WERI-Rb-1 (cell line): Measurements from ENCODE around the gene ANKRD34C.

Experiments used
- DNase-seq: peaks from one replicate; pipeline ENCODE4 v3.0.0-alpha.2; 2020
- H3K27ac ChIP-seq: fragments of 250-450 bp; sonication (Bioruptor Pico); 2 replicates; pipeline ENCODE4 v1.5.1; 2020; ENCODE audit warnings: mild to moderate bottlenecking, moderate library complexity
- H3K27me3 ChIP-seq: fragments of 250-450 bp; sonication (Bioruptor Pico); 2 replicates; pipeline ENCODE4 v1.5.1; 2021; ENCODE audit warnings: mild to moderate bottlenecking, low read depth, moderate library complexity; ENCODE audit not compliant: insufficient read depth, severe bottlenecking
- H3K36me3 ChIP-seq: fragments of 250-450 bp; sonication (Bioruptor Pico); 2 replicates; pipeline ENCODE4 v1.5.1; 2020; ENCODE audit warnings: mild to moderate bottlenecking, moderate library complexity
- H3K4me3 ChIP-seq: 2 replicates; pipeline ENCODE4 v1.5.1; 2011; ENCODE audit warnings: low read depth, mild to moderate bottlenecking, control low read depth, low read length
- H3K9me3 ChIP-seq: fragments of 250-450 bp; sonication (Bioruptor Pico); 2 replicates; pipeline ENCODE4 v1.5.1; 2021; ENCODE audit warnings: mild to moderate bottlenecking, moderate library complexity; ENCODE audit not compliant: severe bottlenecking
- TF ChIP-seq, protein P1 (sequence below): IDR thresholded peaks from 2 replicates; pipeline ENCODE4 v1.5.1; 2011; ENCODE audit warnings: low read depth, mild to moderate bottlenecking, control low read depth, inconsistent platforms, low read length

ANKRD34C gene

DNA sequence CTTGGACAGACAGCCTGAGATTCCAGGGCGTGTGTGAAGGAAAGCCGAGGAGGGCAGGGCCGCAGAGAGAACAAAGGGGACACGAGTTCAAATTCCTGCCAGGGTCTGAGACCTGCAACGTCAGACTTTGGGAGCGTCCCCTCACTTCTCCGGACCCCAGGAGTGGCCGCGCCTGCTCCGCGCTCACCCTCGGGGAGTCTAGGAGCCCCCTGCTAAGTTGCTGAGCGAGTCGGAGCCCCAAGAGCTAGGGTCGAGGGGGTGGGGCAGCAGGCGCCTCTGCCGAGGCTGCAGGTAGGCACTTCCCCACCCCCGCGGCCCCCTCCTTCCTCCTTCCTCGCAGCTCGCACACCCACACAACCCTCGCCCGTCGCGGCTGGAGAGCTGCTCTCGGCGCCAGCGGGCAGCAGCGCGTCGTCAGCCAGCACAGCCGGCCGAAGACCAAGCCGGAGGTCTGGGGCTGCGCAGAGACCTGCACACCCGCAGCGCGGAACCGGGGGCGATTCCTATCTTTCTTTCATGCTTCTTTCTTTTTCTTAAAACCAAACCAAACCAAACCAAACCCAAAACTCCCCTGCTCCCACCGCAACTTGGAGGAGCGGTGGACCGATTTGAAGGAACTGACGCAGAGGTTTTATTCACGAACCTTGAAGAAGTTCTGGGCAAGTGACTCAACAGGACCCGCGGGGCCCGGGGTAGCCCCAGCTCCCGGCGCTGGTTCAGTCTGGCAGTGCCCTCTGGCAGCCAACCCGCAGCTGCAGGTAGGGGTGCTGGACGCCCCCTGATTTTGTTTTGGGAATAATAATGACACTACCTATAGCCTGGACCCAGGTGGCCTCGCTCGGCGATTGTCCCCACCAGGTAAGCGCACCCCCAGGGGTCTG lies at the start of gene ANKRD34C:
Gene ANKRD34C, plus strand, starts transcription at position 352 of the 881 bp plus-strand sequence. CDS start 10,563 bp downstream, outside the sequence.
- H3K27ac ChIP-seq = no peak within 1 kb of the TSS
- no peaks in the 10 kb centered on the region for H3K36me3 ChIP-seq
- peak; percentile 34 for DNase-seq
- peak within 1 kb of the TSS; percentile 32 for H3K4me3 ChIP-seq
- TF ChIP-seq, protein P1, sequence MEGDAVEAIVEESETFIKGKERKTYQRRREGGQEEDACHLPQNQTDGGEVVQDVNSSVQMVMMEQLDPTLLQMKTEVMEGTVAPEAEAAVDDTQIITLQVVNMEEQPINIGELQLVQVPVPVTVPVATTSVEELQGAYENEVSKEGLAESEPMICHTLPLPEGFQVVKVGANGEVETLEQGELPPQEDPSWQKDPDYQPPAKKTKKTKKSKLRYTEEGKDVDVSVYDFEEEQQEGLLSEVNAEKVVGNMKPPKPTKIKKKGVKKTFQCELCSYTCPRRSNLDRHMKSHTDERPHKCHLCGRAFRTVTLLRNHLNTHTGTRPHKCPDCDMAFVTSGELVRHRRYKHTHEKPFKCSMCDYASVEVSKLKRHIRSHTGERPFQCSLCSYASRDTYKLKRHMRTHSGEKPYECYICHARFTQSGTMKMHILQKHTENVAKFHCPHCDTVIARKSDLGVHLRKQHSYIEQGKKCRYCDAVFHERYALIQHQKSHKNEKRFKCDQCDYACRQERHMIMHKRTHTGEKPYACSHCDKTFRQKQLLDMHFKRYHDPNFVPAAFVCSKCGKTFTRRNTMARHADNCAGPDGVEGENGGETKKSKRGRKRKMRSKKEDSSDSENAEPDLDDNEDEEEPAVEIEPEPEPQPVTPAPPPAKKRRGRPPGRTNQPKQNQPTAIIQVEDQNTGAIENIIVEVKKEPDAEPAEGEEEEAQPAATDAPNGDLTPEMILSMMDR = no peak
- no peaks in the 10 kb centered on the region for H3K9me3 ChIP-seq
- H3K27me3 ChIP-seq = no peaks in the 10 kb centered on the region

DNA sequence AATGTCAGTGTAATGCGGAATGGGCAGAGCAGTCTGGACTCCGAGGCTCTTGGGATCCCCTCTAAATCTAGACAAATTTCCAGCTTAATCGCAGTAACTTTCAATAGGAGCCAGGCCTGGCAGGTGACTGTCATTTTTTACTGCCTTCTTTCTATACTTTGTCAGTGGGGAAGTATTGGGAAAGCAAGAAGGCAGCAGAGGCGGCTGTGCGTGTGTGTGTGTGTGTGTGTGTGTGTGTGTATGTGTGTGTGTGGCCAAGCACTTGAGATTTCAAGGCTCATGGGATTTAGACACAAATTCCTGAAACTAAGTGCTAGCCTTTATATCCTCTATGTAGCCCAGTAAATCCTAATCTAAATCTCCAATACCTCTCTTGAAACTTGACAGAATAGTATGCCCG lies 49.3 kb upstream of the ANKRD34C start:
- Histone ChIP-seq H3K36me3 (no peaks in the 10 kb centered on the region), H3K27me3 (no peaks in the 10 kb centered on the region), H3K9me3 (peaks cover 10% of the 10 kb centered on the region), H3K4me3 (no peak overlapping the region), H3K27ac (no peak overlapping the region)
- TF ChIP-seq, protein P1 = no peak
- DNase-seq = peak; percentile 19

DNA sequence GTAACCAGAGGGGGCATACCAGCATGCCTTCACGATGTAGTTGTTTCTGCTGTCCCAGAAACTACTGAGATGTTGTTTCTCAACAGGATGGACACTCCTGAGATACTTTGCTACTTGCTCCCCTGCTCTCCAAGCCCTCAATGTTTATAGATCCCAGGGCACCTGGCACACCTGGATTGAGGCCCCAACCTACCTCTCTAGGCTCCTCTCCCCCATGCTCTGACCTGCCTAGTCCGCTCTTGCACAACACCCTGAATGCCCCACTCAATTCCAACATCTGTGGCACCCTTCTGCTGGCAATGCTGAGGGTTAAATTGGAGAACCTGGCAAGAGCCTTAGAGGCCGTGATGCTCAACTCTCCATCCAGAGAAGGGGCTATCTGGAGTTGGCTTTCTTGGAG lies 42.5 kb upstream of the ANKRD34C start:
- no peak for DNase-seq
- H3K36me3 ChIP-seq = no peaks in the 10 kb centered on the region
- no peaks in the 10 kb centered on the region for H3K27me3 ChIP-seq
- TF ChIP-seq, protein P1 = no peak
- no peak overlapping the region for H3K4me3 ChIP-seq
- H3K27ac ChIP-seq = no peak overlapping the region
- H3K9me3 ChIP-seq = no peaks in the 10 kb centered on the region

DNA sequence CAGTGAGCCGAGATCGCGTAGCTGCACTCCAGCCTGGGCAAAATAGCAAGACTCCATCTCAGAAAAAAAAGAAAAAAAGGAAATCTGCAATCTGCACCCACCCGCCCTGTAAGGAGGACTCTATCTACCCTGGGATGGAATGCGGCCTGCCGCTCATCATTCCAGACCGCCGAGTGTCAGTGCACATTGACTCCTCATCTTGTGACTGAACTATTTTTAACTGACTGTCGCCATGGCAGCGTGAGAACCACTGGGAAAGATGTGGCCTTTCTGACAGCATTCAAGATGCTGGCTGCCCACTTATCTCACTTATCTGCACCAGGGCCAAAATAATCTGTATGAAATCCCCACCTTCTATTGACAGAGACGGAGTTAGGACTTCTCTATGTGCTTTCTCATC lies 38.8 kb upstream of the ANKRD34C start:
- Histone ChIP-seq H3K27me3 (no peaks in the 10 kb centered on the region), H3K9me3 (no peaks in the 10 kb centered on the region), H3K27ac (no peak overlapping the region), H3K36me3 (no peaks in the 10 kb centered on the region), H3K4me3 (no peak overlapping the region)
- no peak for DNase-seq
- TF ChIP-seq, protein P1 = no peak

DNA sequence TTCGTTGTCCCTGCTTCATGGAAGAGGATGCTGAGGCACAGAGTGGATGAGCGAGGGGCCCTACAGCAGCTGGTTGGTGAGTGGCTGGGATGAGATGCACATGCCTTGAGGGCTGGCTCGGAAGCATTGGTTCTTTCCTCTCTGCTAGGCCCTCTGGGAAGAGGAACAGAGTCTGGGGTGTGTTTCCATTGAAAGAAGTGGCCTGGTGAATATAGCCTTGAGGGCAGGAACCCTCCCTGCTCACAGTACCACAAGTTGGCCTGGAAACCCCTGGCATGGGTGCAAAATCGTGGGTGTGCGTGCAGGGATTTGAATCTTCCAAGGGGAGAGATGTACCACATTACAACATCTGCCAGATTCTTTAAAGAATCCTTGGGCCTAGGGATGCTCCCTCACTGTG lies 37.6 kb upstream of the ANKRD34C start:
- no peaks in the 10 kb centered on the region for H3K9me3 ChIP-seq
- TF ChIP-seq, protein P1 = no peak
- no peaks in the 10 kb centered on the region for H3K27me3 ChIP-seq
- H3K4me3 ChIP-seq = no peak overlapping the region
- H3K36me3 ChIP-seq = no peaks in the 10 kb centered on the region
- DNase-seq = no peak
- no peak overlapping the region for H3K27ac ChIP-seq
